Esophagus muscularis mucosa (tissue), 4 donors: Measurements from ENCODE around the gene MRTFA. TPM values are rescaled to one million over a fixed set of nuclear protein-coding genes. Genes with fewer than 3 reads are reported as not detected.
A peak's percentile ranks its signal among the peaks of the same experiment; 100 is the strongest.
"Not testable (repeated sequence)": the region's sequence is repeated elsewhere in the genome, so short reads cannot be mapped to it uniquely, and the experiment has no call there.

Experiments used
- DNase-seq: peaks from one replicate; pipeline ENCODE4 v3.0.0-alpha.2; 2017; ENCODE audit errors: extremely low spot score
- H3K27ac ChIP-seq, 4 donors: fragments of 200-600 bp; sonication (generic); replicated peaks in 1 of 4; 1 replicate in 3 of 4; 2 replicates in 1 of 4; pipeline ENCODE4 v1.5.1; 2016 to 2019; ENCODE audit warnings: mild to moderate bottlenecking in 1 of 4
- H3K27me3 ChIP-seq, 4 donors: fragments of 200-600 bp; sonication (generic); one replicate each; pipeline versions ENCODE4 v1.5.1 to v1.6.0; 2016 to 2019
- H3K36me3 ChIP-seq, 4 donors: fragments of 200-600 bp; sonication (generic); one replicate each; pipeline ENCODE4 v1.5.1; 2016 to 2019
- H3K4me1 ChIP-seq, 4 donors: fragments of 200-600 bp; sonication (generic); one replicate each; pipeline ENCODE4 v1.5.1; 2016 to 2019
- H3K4me3 ChIP-seq, 4 donors: fragments of 200-600 bp; sonication (generic); 1 replicate in 2 of 4; 2 replicates in 2 of 4; pipeline ENCODE4 v1.5.1; 2016 to 2019; ENCODE audit warnings: mild to moderate bottlenecking in 4 of 4, moderate library complexity in 1 of 4
- H3K9me3 ChIP-seq, 4 donors: fragments of 200-600 bp; sonication (generic); 1 replicate in 3 of 4; 2 replicates in 1 of 4; pipeline ENCODE4 v1.5.1; 2016 to 2019
- CTCF ChIP-seq, 3 experiments: fragments of 200-600 bp in 2 of 3; fragments of 450-650 bp in 1 of 3; sonication (generic) in 2 of 3; IDR thresholded peaks; one replicate each; pipeline ENCODE4 v1.5.1; 2017 to 2019; ENCODE audit warnings: antibody characterized with exemption in 3 of 3, mild to moderate bottlenecking in 2 of 3, moderate library complexity in 1 of 3
- EP300 ChIP-seq: sonication (generic); formaldehyde crosslinking; IDR thresholded peaks from one replicate; pipeline ENCODE4 v1.6.1; 2017; ENCODE audit warnings: antibody characterized with exemption
- POLR2A ChIP-seq: fragments of 450-650 bp; IDR thresholded peaks from one replicate; pipeline ENCODE4 v1.6.1; 2017; ENCODE audit warnings: antibody characterized with exemption, moderate library complexity, mild to moderate bottlenecking, low read depth
- POLR2AphosphoS5 ChIP-seq, 2 donors: sonication (generic); formaldehyde crosslinking; IDR thresholded peaks; one replicate each; pipeline ENCODE4 v1.6.1; 2017; ENCODE audit warnings: antibody characterized with exemption in 2 of 2
- WGBS: methylation state at CpG from one replicate; pipeline ENCODE4 v1.1.5; 2018; 5-methylcytosine and 5-hydroxymethylcytosine counted together
- intact Hi-C: fragments of 100-400 bp; cut with DNase I; formaldehyde crosslinking; loops from one replicate; pipeline ENCODE4 v1.15.1; 2023
- total RNA-seq, 4 donors: library from RNA; depleted of rRNA; stranded (reverse); fragments of >200 nt; gene quantifications; one replicate each; pipeline versions ENCODE4 v1.1.0 to v1.2.1, GENCODE V29; 2016

The MRTFA gene
- total RNA-seq, 4 donors from 2014 or later, result 55.6 to 88.7 (median 73.6) TPM

- no peak overlapping the region for H3K4me3 ChIP-seq
- H3K9me3 ChIP-seq, result no peaks in the 10 kb centered on the region
- intact Hi-C loops, result no loop called here
- 81% methylated on average over 2 of the region's 2 CpGs for WGBS
- H3K4me1 ChIP-seq, result peaks cover 7 to 27% (median 16%) of the 10 kb centered on the region in 4 donors
- H3K27ac ChIP-seq, result no peak overlapping the region
- DNase-seq, result no peak
- H3K36me3 ChIP-seq, result peaks cover 0 to 10% (median 2%) of the 10 kb centered on the region in 4 donors
- no peak for TF ChIP-seq CTCF (IDR thresholded peaks at IDR 0.05)
- no peak for TF ChIP-seq POLR2A
- TF ChIP-seq POLR2AphosphoS5 (IDR thresholded peaks at IDR 0.05), result no peak
- TF ChIP-seq EP300, result no peak
- H3K27me3 ChIP-seq, result no peaks in the 10 kb centered on the region
Measured at GRCh38 chr22:40542821-40543540, 93.5 kb downstream of the MRTFA start.

- intact Hi-C loops, result no loop called here
- Histone ChIP-seq H3K36me3 (peaks cover 0 to 3% (median 0%) of the 10 kb centered on the region in 4 donors), H3K27me3 (no peaks in the 10 kb centered on the region), H3K4me1 (peaks cover 7 to 27% (median 16%) of the 10 kb centered on the region in 4 donors), H3K4me3 (no peak overlapping the region), H3K9me3 (no peaks in the 10 kb centered on the region), H3K27ac (no peak overlapping the region)
- WGBS, result 75% methylated on average over 2 of the region's 2 CpGs
- DNase-seq, result no peak
- TF ChIP-seq CTCF (IDR thresholded peaks at IDR 0.05) (no peak), POLR2AphosphoS5 (IDR thresholded peaks at IDR 0.05) (no peak), POLR2A (no peak)
Measured at GRCh38 chr22:40541300-40541699, 95.2 kb downstream of the MRTFA start.

- peaks cover 7 to 31% (median 21%) of the 10 kb centered on the region in 4 donors for H3K4me1 ChIP-seq
- H3K36me3 ChIP-seq, result no peaks in the 10 kb centered on the region
- no peaks in the 10 kb centered on the region for H3K27me3 ChIP-seq
- DNase-seq, result no peak
- TF ChIP-seq POLR2A (no peak), EP300 (no peak), POLR2AphosphoS5 (IDR thresholded peaks at IDR 0.05) (no peak), CTCF (IDR thresholded peaks at IDR 0.05) (no peak)
- WGBS, result 93% methylated on average over 5 of the region's 5 CpGs
- H3K9me3 ChIP-seq, result no peaks in the 10 kb centered on the region
- intact Hi-C loops, result no loop called here
- H3K4me3 ChIP-seq, result no peak overlapping the region
- no peak overlapping the region for H3K27ac ChIP-seq
Measured at GRCh38 chr22:40540265-40540664, 96.3 kb downstream of the MRTFA start.

- intact Hi-C loops, result not testable (repeated sequence)
Measured at GRCh38 chr22:40536149-40536548, 100.4 kb downstream of the MRTFA start.

GRCh38 chr22:40535642-40536041 lies 100.9 kb downstream of the MRTFA start:
- no peak for DNase-seq

More at GRCh38 chr22:40536149-40536548, 100.4 kb downstream of the MRTFA start:
- peaks cover 31 to 45% (median 43%) of the 10 kb centered on the region in 4 donors for H3K4me1 ChIP-seq
- not testable (repeated sequence) for H3K9me3 ChIP-seq, H3K36me3 ChIP-seq, DNase-seq, H3K4me3 ChIP-seq, H3K27ac ChIP-seq, H3K27me3 ChIP-seq
- 88% methylated on average over 20 of the region's 28 CpGs for WGBS

More at GRCh38 chr22:40535642-40536041, 100.9 kb downstream of the MRTFA start:
- peaks cover 31 to 49% (median 44%) of the 10 kb centered on the region in 4 donors for H3K4me1 ChIP-seq
- no peak overlapping the region for H3K4me3 ChIP-seq
- no peaks in the 10 kb centered on the region for H3K27me3 ChIP-seq
- WGBS, result 93% methylated on average over 2 of the region's 2 CpGs
- intact Hi-C loops, result no loop called here
- H3K36me3 ChIP-seq, result no peaks in the 10 kb centered on the region
- peak overlapping the region in 1 of 4 donors; percentile 51 for H3K27ac ChIP-seq
- H3K9me3 ChIP-seq, result no peaks in the 10 kb centered on the region
- TF ChIP-seq POLR2AphosphoS5 (IDR thresholded peaks at IDR 0.05) (no peak), POLR2A (no peak), EP300 (no peak), CTCF (IDR thresholded peaks at IDR 0.05) (no peak)
